OCI-LY1 (cell line): Measurements from ENCODE around the gene TMBIM6.

ENCODE experiments used
- H2AFZ ChIP-seq: fragments of 200-600 bp; sonication (generic), shearing (Covaris generic); 2 replicates; pipeline ENCODE4 v1.6.0; 2014; ENCODE audit warnings: antibody characterized with exemption, mild to moderate bottlenecking, low read length
- H3F3A ChIP-seq: fragments of 200-600 bp; sonication (generic), shearing (Covaris generic); 2 replicates; pipeline ENCODE4 v1.6.0; 2014; ENCODE audit warnings: mild to moderate bottlenecking, antibody characterized with exemption, low read length, moderate library complexity; ENCODE audit not compliant: insufficient read depth
- H3K27ac ChIP-seq: fragments of 200-600 bp; sonication (generic); 2 replicates; pipeline ENCODE4 v1.5.1; 2014; ENCODE audit warnings: low read length, mixed run types, mild to moderate bottlenecking, low read depth; ENCODE audit not compliant: poor library complexity, severe bottlenecking
- H3K27me3 ChIP-seq: fragments of 200-600 bp; sonication (generic); 2 replicates; pipeline ENCODE4 v1.6.0; 2014; ENCODE audit warnings: antibody characterized with exemption, mild to moderate bottlenecking, low read length, moderate library complexity; ENCODE audit not compliant: insufficient read depth
- H3K36me3 ChIP-seq: fragments of 200-600 bp; sonication (generic); 2 replicates; pipeline ENCODE4 v1.6.1; 2014; ENCODE audit warnings: mild to moderate bottlenecking, antibody characterized with exemption, low read length, moderate library complexity, mixed read lengths; ENCODE audit not compliant: insufficient read depth
- H3K4me1 ChIP-seq: fragments of 200-600 bp; sonication (generic); 2 replicates; pipeline ENCODE4 v1.5.1; 2014; ENCODE audit warnings: mild to moderate bottlenecking, low read length, moderate library complexity; ENCODE audit not compliant: insufficient read depth, severe bottlenecking
- H3K4me2 ChIP-seq: fragments of 200-600 bp; sonication (generic), shearing (Covaris generic); 2 replicates; pipeline ENCODE4 v1.6.1; 2014; ENCODE audit warnings: low read length
- H3K4me3 ChIP-seq: fragments of 200-600 bp; sonication (generic); 2 replicates; pipeline ENCODE4 v1.5.1; 2014; ENCODE audit warnings: low read length, low read depth, mild to moderate bottlenecking, mixed read lengths; ENCODE audit not compliant: poor library complexity, severe bottlenecking
- H3K79me2 ChIP-seq: fragments of 200-600 bp; shearing (Covaris generic); 2 replicates; pipeline ENCODE4 v1.6.1; 2016; ENCODE audit warnings: mixed run types, low read length, mixed read lengths; ENCODE audit not compliant: insufficient read depth
- H3K9ac ChIP-seq: fragments of 200-600 bp; sonication (generic), shearing (Covaris generic); 2 replicates; pipeline ENCODE4 v1.6.1; 2014; ENCODE audit warnings: mild to moderate bottlenecking, low read length, mixed read lengths
- H3K9me2 ChIP-seq: fragments of 200-600 bp; sonication (generic), shearing (Covaris generic); 2 replicates; pipeline ENCODE4 v1.6.1; 2014; ENCODE audit warnings: low read depth, mild to moderate bottlenecking, low read length, mixed read lengths
- H3K9me3 ChIP-seq: fragments of 200-600 bp; shearing (Covaris generic); 2 replicates; pipeline ENCODE4 v1.6.1; 2014; ENCODE audit warnings: low read length, mixed read lengths
- H4K20me1 ChIP-seq: fragments of 200-600 bp; sonication (generic), shearing (Covaris generic); 2 replicates; pipeline ENCODE4 v1.6.0; 2016; ENCODE audit warnings: mild to moderate bottlenecking, low read length; ENCODE audit not compliant: insufficient read depth
- CTCF ChIP-seq: fragments of 200-600 bp; sonication (generic), shearing (Covaris generic); IDR thresholded peaks from 2 replicates; pipeline ENCODE4 v1.5.1; 2017; ENCODE audit warnings: mild to moderate bottlenecking, antibody characterized with exemption, low read length, moderate library complexity, mixed read lengths
- EZH2 ChIP-seq: fragments of 200-600 bp; sonication (generic), shearing (Covaris generic); IDR thresholded peaks from 2 replicates; pipeline ENCODE4 v1.8.0; 2017; ENCODE audit warnings: borderline replicate concordance, mixed run types, mild to moderate bottlenecking, antibody characterized with exemption, low read length, moderate library complexity, mixed read lengths

The TMBIM6 gene

DNA sequence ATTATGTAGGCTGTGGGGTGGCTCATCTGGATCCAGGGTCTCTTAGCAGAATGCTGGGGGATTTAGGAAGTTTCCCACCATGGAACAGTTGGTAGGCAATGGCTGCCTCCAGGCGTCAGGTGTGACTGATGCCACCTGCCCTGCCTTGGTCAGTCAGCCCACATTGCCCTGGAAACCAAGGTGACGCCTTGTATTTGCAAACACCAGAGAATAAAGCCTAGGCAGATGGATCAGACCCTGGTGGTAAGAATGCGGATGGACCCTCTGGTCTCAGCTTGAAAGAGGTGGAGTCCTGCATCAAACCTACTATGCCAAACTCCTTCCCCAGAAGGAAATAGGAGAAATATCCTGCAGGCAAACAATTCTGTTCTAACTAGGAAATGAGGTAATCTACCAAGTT, 48.6 kb downstream of the TMBIM6 start:
- Histone ChIP-seq H4K20me1 (no peaks in the 10 kb centered on the region), H3K27ac (no peak overlapping the region), H3K27me3 (no peaks in the 10 kb centered on the region), H3K9me2 (no peaks in the 10 kb centered on the region), H3K4me2 (no peak overlapping the region), H3F3A (no peaks in the 10 kb centered on the region), H3K4me3 (no peak overlapping the region), H3K4me1 (no peaks in the 10 kb centered on the region), H3K9me3 (0 out of 2 replicates have a peak, but pooled peaks cover 3% of the 10 kb centered on the region), H3K79me2 (no peaks in the 10 kb centered on the region), H3K36me3 (no peaks in the 10 kb centered on the region; the same call in 1 of the 2 replicates), H2AFZ (no peak overlapping the region), H3K9ac (no peak overlapping the region)
- no peak for TF ChIP-seq CTCF

DNA sequence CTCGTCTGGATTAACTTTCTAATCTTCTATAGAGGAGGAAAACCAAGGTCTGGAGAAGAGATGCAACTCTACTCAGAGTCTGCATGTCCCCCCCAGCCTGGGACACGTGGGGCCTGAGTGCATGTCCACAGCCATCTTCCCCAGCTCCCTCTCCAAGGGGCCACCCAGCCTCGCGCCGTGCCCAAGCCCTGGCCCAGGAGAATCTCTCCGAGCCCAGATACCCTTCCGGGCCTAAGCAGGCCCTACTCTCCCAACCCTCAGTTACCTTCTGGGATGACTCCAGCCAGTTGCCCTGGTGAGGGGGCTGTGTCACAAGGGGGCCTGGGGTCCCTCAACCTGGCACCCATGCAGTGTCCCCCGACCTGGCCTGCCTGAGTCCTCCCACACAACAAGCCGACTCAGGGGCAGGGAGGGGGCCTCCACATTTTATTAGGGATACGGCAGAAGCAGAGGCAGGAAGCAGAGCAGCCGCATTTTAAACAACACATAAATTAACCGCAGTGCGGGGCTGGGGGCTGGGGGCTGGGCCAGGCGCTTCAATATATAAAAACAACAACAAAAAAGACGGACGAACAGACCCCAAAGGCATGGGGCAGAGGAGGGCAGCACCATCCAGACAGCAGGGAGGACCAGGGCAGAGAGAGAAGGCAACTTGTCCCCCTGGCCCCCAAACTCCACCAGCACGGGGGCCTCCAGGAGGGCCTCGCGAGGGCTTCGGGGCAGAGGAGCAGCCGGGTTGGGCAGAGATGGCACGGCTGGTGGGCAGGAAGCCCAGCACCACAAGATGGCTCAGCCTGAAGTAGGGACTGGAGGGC, 49.6 kb downstream of the TMBIM6 start:
- Histone ChIP-seq H3K9me2 (no peaks in the 10 kb centered on the region), H3K4me2 (no peak overlapping the region), H3K27me3 (no peaks in the 10 kb centered on the region), H3K27ac (no peak overlapping the region), H3K4me1 (no peaks in the 10 kb centered on the region), H3K9me3 (0 out of 2 replicates have a peak, but pooled peaks cover 3% of the 10 kb centered on the region), H4K20me1 (no peaks in the 10 kb centered on the region), H2AFZ (no peak overlapping the region), H3K79me2 (no peaks in the 10 kb centered on the region), H3K36me3 (no peaks in the 10 kb centered on the region; the same call in 1 of the 2 replicates), H3K4me3 (no peak overlapping the region), H3F3A (no peaks in the 10 kb centered on the region), H3K9ac (no peak overlapping the region)
- TF ChIP-seq CTCF = no peak
- TF ChIP-seq EZH2 = no peak

- H3K79me2 ChIP-seq = no peaks in the 10 kb centered on the region
- H4K20me1 ChIP-seq = no peaks in the 10 kb centered on the region
- no peak overlapping the region for H3K27ac ChIP-seq
- no peak for TF ChIP-seq EZH2
- TF ChIP-seq CTCF = no peak
- 0 out of 2 replicates have a peak, but pooled peaks cover 3% of the 10 kb centered on the region for H3K9me3 ChIP-seq
- no peaks in the 10 kb centered on the region for H3F3A ChIP-seq
- H3K4me2 ChIP-seq = no peak overlapping the region
- no peaks in the 10 kb centered on the region for H3K9me2 ChIP-seq
- no peak overlapping the region for H3K9ac ChIP-seq
- H2AFZ ChIP-seq = no peak overlapping the region
- no peaks in the 10 kb centered on the region; the same call in 1 of the 2 replicates for H3K36me3 ChIP-seq
- no peaks in the 10 kb centered on the region for H3K4me1 ChIP-seq
- no peak overlapping the region for H3K4me3 ChIP-seq
- no peaks in the 10 kb centered on the region for H3K27me3 ChIP-seq
These were observed 50.3 kb downstream of the TMBIM6 start for GRCh38 chr12:49791700-49792099.
